Tongue (tissue), 2 donors: Measurements from ENCODE around the gene MAP7D2. TPM values are rescaled to one million over a fixed set of nuclear protein-coding genes. Genes with fewer than 3 reads are reported as not detected.
"Not testable (repeated sequence)": the region's sequence is repeated elsewhere in the genome, so short reads cannot be mapped to it uniquely, and the experiment has no call there.

Experiments used
- DNase-seq: peaks from one replicate; pipeline ENCODE4 v3.0.0-alpha.2; 2015
- total RNA-seq: library from RNA; depleted of rRNA; stranded (reverse); fragments of >200 nt; gene quantifications from one replicate; pipeline ENCODE4 v1.2.3, GENCODE V29; 2014

Gene MAP7D2
- 0.72 TPM for total RNA-seq

- no peak for DNase-seq
Measured at GRCh38 chrX:20116577-20117240, at the start of gene MAP7D2. Gene MAP7D2, minus strand, starts transcription at chrX:20116907. Its CDS starts 28 bp downstream, at chrX:20116879.

DNA sequence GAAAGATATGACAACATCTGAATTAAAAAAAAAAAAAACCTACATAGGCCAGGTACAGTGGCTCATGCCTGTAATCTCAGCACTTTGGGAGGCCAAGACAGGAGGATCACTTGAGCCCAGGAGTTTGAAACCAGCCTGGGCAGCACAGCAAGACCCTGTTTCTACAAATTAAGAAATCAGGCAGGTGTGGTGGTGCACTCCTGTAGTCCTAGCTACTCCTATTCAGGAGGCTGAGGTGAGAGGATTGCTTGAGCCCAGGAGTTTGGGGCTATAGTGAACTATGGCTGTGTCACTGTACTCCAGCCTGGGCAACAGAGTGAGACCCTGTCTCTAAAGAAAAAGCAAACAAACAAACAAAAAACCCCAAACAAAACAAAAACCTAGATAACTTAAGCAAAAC, 45.8 kb upstream of the MAP7D2 start:
- DNase-seq = not testable (repeated sequence)

- no peak for DNase-seq
Measured at GRCh38 chrX:20159797-20160385, 43.2 kb upstream of the MAP7D2 start.

- no peak for DNase-seq
Measured at GRCh38 chrX:20151689-20152088, 35.0 kb upstream of the MAP7D2 start.

GRCh38 chrX:20149326-20149725, 32.6 kb upstream of the MAP7D2 start:
- no peak for DNase-seq

DNA sequence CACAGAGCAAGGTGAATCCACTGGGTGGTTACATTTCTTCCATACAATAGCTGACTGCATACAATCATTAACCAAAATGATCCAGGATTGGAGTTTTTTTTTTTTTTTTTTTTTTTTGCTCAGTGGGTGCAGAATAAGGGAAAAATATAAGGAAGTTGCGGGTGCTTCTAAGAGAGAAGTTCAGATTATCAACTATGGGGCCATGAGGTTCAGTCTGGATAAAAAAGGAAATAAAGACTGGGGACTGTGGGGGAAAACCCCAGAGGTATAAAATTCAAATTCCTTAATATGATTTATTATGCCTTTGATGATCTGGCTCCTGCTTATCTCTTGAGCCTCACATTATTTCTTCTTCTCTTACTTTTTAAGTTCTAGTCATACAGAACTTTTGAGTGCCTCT, 30.9 kb upstream of the MAP7D2 start:
- no peak for DNase-seq

- DNase-seq = no peak
Measured at GRCh38 chrX:20144491-20144890, 27.8 kb upstream of the MAP7D2 start.

DNA sequence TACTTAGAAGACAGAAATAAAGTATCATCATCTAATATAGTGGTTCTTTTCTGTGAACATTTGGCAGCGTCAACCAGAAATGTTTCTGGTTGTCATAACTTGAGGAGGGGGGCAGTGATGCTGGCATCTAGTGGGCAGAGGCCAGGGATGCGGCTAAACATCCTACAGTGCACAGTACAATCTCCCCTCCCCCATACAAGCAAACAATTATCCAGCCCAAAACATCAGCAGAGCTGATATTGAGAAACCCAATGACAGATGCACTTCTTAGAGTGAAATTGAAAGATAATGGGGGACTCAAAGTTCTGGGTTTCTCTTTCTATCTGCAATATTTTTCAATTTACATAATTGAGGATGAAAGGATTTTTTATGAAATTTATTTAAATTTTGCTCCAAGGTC, 26.9 kb upstream of the MAP7D2 start:
- no peak for DNase-seq

GRCh38 chrX:20143111-20143510, 26.4 kb upstream of the MAP7D2 start:
- DNase-seq = no peak

- DNase-seq = peak; percentile 98
Measured at GRCh38 chrX:20141281-20142220, 24.8 kb upstream of the MAP7D2 start, which contains the start of gene EIF1AX. Gene EIF1AX, minus strand, starts transcription at chrX:20141838. Its CDS starts 198 bp downstream, at chrX:20141640.

DNA sequence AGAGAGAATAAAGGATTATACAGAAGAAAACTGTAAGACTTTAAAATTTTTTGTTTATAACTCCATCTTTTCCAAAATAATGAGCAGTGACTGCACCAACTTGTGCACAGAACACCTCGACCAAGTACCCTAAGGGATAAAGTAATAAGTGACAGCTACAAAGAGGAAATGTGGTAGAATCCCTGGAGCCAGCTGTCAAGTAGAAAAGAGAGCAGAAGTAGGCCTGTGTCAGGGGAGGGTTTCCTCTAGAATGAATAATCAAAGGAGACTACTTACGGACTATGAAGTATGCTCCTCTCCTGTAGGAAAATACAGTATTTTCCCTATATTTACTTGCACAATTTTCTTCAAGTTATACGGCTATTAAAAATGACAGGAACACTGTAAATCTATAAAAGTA, 23.7 kb upstream of the MAP7D2 start:
- DNase-seq = no peak

DNA sequence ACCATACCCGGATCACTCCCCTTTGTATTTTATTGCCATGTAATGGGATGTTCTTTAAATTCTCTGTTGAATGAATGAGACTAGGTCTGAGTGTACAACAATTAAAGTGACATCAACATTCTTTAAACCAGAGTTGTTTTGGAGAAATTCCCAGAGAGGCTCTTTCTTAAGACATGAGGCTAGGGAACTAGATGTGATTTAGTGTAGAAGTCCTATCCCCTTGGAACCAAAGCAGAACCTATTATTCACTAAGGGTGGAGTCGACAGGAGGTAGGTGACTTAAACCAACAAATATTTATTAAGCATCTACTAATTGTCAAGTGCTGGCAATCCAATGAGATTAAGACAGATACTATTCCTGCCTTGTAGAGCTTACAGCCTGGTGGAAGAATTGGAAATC, 23.3 kb upstream of the MAP7D2 start:
- no peak for DNase-seq

GRCh38 chrX:20135944-20136343, 19.2 kb upstream of the MAP7D2 start:
- DNase-seq = no peak

- DNase-seq = no peak
Measured at GRCh38 chrX:20132666-20133065, 16.0 kb upstream of the MAP7D2 start.

DNA sequence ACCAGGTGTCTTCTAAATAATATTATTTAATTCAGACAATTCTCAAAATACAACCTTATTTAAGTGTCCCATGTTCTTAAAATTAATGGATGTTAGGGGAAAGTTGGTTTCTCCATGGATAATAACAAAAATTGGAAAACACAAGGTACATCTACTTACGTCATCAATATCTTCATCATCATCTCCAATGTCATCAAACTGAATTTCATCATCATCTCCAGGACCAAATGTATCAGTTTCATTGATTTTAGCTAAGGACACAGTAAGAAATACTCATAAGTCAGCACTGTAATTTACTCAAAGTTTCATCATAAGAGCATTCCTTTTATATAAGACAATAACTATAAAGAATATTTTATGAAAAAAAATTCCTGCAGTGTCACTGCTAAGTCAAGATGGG, 13.7 kb upstream of the MAP7D2 start:
- DNase-seq = no peak

- no peak for DNase-seq
Measured at GRCh38 chrX:20129547-20129946, 12.8 kb upstream of the MAP7D2 start.

DNA sequence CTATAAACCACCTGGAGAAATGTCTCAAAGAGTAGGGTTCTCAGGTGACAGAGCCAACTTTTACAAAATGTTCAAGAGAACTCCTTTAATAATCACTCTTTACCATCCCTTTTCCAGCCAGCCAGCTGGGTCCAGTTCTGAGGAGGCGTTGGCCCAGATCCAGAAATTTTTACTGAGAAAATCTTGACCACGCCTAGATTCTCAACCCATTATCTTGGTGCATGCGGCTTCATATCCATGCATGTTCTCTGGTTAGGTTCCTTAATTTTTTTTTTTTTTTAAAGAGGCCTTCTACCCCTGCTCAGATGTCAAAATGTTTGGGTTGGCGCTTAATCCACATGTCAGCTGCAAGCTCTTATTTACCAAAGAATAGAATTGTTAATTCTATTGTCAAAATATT, 12.0 kb upstream of the MAP7D2 start:
- peak; percentile 20 for DNase-seq

DNA sequence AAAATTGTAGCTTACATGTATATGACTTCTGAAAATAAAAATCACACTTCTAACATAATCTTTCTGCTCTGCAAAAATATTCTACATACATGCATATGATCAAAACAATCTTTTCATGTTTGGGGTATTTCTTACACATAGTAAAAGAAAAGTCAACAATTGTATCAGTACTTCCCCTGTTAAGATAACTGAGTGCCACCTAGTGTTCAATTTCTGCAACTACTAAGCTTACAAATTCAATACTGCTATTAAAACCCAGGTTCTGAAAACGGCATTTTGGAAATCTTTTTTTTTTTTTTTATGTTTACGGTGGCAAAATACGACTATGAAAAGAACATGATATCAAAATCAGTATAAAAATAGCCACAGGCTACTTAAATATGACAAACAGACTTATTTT, 10.7 kb upstream of the MAP7D2 start:
- DNase-seq = not testable (repeated sequence)

GRCh38 chrX:20126833-20127232, 10.1 kb upstream of the MAP7D2 start:
- not testable (repeated sequence) for DNase-seq

GRCh38 chrX:20124964-20125363, 8.3 kb upstream of the MAP7D2 start:
- no peak for DNase-seq

- no peak for DNase-seq
Measured at GRCh38 chrX:20118065-20118824, 1.5 kb upstream of the MAP7D2 start.

DNA sequence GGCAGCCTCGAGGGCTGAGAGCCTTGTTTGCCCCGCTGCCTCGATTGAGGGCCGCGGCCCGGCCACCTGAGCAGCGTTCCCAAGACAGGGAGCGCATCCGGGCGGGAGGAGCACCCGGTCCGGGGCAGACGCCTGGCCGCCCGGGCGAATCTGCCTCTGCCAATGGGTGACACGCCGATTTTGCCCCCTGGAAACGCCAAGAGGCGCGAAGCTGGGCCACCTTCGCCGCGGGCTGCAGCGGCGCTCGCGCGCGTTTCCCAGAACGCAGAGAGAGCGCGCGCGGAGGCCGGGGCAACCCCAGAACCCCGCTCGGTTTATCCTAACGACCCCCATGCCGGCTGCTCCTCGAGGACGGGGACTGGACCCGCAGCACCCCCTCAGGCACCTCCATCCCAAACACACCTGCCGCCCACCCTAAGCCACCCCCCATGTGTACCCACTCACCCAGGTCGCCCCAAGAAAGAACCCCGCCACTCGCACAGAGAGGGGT, 575 bp downstream of the MAP7D2 start:
- no peak for DNase-seq
